Osteocyte (in vitro differentiated cells): ENCODE data around the gene PHACTR1. TPM values are rescaled to one million over a fixed set of nuclear protein-coding genes. Genes with fewer than 3 reads are reported as not detected.

Experiments
- DNase-seq: peaks from one replicate; pipeline ENCODE4 v3.0.0; 2021; ENCODE audit warnings: mixed read lengths; ENCODE audit not compliant: unreplicated experiment; ENCODE audit errors: extremely low spot score
- H3K27ac Mint-ChIP-seq: one replicate; pipeline ENCODE4 v1.8.0; 2021; ENCODE audit warnings: mild to moderate bottlenecking, mixed read lengths; ENCODE audit not compliant: unreplicated experiment
- H3K27me3 Mint-ChIP-seq: one replicate; pipeline ENCODE4 v1.8.0; 2021; ENCODE audit warnings: mixed read lengths; ENCODE audit not compliant: unreplicated experiment
- H3K36me3 Mint-ChIP-seq: one replicate; pipeline ENCODE4 v1.8.0; 2021; ENCODE audit warnings: mixed read lengths; ENCODE audit not compliant: unreplicated experiment
- H3K4me1 Mint-ChIP-seq: one replicate; pipeline ENCODE4 v1.8.0; 2021; ENCODE audit warnings: mixed read lengths; ENCODE audit not compliant: unreplicated experiment
- H3K4me3 Mint-ChIP-seq: one replicate; pipeline ENCODE4 v1.8.0; 2021; ENCODE audit warnings: mild to moderate bottlenecking, moderate library complexity, mixed read lengths; ENCODE audit not compliant: unreplicated experiment
- H3K9me3 Mint-ChIP-seq: one replicate; pipeline ENCODE4 v1.8.0; 2021; ENCODE audit warnings: mixed read lengths; ENCODE audit not compliant: unreplicated experiment
- total RNA-seq: library from RNA; stranded (reverse); gene quantifications from 2 replicates; pipeline ENCODE4 v1.2.1, GENCODE V29; 2021
- TF ChIP-seq, protein P1 (sequence below): fragments of 200-600 bp; sonication (generic); IDR thresholded peaks from 2 replicates; pipeline ENCODE4 v1.5.0; 2021; ENCODE audit warnings: antibody characterized with exemption, mild to moderate bottlenecking, moderate library complexity

The PHACTR1 gene
- total RNA-seq, 1 donor from 2014 or later, result 1.0 TPM

DNA sequence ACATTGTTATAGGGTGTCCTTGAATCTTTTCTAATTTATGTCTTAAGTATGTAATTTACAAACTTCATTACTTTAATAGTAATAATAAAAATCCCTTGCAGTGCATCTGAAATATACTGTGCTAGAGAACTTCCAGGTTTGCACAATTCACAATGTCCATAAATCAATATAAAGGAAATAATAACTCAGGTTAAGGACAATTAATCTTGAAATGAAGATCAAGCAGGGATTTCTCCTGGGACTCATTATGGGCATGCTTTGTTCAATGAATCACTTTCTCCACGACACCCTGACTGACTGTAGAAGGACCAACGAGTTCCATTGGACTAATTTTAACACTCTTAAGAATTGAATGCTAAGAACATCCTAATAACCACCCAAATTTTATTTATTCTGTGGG lies 110.0 kb downstream of the PHACTR1 start:
- no peak overlapping the region for H3K27ac Mint-ChIP-seq
- TF ChIP-seq, protein P1, sequence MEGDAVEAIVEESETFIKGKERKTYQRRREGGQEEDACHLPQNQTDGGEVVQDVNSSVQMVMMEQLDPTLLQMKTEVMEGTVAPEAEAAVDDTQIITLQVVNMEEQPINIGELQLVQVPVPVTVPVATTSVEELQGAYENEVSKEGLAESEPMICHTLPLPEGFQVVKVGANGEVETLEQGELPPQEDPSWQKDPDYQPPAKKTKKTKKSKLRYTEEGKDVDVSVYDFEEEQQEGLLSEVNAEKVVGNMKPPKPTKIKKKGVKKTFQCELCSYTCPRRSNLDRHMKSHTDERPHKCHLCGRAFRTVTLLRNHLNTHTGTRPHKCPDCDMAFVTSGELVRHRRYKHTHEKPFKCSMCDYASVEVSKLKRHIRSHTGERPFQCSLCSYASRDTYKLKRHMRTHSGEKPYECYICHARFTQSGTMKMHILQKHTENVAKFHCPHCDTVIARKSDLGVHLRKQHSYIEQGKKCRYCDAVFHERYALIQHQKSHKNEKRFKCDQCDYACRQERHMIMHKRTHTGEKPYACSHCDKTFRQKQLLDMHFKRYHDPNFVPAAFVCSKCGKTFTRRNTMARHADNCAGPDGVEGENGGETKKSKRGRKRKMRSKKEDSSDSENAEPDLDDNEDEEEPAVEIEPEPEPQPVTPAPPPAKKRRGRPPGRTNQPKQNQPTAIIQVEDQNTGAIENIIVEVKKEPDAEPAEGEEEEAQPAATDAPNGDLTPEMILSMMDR, result no peak
- DNase-seq, result no peak
- H3K4me3 Mint-ChIP-seq, result no peak overlapping the region
- H3K4me1 Mint-ChIP-seq, result no peaks in the 10 kb centered on the region
- H3K27me3 Mint-ChIP-seq, result peaks cover 2% of the 10 kb centered on the region
- H3K36me3 Mint-ChIP-seq, result no peaks in the 10 kb centered on the region
- H3K9me3 Mint-ChIP-seq, result no peaks in the 10 kb centered on the region

DNA sequence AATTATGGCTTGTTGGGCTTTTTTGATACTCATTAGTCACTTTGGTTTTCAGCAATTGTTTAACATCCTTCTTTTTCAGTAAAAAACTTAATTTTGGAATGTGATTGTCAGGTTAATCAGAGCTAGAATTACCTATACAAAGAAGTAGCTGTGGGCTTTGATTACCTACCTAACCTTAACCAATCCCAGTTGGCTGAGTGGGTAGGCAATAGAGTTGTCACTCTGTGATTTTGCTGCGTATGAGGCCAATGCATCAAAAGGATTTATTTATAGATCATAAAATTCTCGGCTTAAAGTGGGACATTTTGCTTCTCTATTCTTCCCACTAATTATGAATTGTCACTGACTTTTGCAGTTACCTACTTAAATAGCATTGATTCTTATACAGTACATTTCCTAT lies 111.4 kb downstream of the PHACTR1 start:
- Mint-ChIP-seq H3K27ac (no peak overlapping the region), H3K4me1 (no peaks in the 10 kb centered on the region), H3K36me3 (no peaks in the 10 kb centered on the region), H3K27me3 (peaks cover 2% of the 10 kb centered on the region), H3K4me3 (no peak overlapping the region), H3K9me3 (no peaks in the 10 kb centered on the region)
- TF ChIP-seq, protein P1, result no peak
- no peak for DNase-seq

DNA sequence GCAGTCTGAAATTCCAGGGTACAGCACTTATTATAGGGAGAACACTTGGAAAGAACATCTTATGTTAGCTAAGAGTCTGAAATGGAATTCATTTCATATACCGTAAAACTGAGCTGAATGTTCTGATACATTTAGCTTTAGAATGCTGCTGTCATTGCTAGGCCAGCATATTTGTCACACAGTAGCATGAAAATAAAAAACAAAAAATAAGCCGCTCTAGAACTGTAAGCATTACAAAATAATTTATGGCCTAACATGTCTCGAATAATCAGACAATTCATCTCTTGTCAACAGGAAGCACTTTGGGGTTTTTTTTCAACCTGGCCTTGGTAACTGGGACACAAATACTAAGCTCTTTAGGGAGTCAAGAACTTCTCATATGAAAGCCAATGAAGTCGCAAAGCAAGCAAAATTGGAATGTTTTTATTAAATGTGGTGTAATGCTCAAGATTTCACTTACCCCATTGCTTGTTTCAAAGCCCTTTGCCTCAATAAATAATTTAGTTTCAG lies 115.7 kb downstream of the PHACTR1 start:
- Mint-ChIP-seq H3K27me3 (peaks cover 6% of the 10 kb centered on the region), H3K36me3 (no peaks in the 10 kb centered on the region), H3K4me3 (no peak overlapping the region)

DNA sequence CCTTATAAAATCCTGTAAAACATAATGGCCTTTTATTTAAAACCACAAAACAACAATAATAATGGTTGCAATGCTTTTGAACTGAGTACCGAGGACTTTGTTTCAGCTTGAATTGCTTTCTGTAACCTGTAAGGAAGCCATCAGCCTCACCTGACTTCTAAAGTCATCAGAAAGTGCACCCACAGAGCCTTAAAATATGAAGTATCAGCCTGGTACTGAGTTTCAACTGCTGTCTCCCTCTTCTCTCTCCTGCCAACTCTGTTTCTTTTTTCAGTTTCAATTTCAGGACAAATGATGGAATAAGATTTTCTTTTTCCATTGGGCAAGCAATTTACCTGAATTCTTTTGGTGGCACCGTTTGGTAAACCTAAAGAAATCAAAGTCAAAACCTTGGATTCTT lies 119.4 kb downstream of the PHACTR1 start:
- no peaks in the 10 kb centered on the region for H3K9me3 Mint-ChIP-seq
- no peaks in the 10 kb centered on the region for H3K4me1 Mint-ChIP-seq
- DNase-seq, result no peak
- H3K36me3 Mint-ChIP-seq, result no peaks in the 10 kb centered on the region
- TF ChIP-seq, protein P1, result no peak
- no peak overlapping the region for H3K4me3 Mint-ChIP-seq
- H3K27me3 Mint-ChIP-seq, result peaks cover 6% of the 10 kb centered on the region
- no peak overlapping the region for H3K27ac Mint-ChIP-seq

More for the DNA sequence above, 115.7 kb downstream of the PHACTR1 start:
- Mint-ChIP-seq H3K4me1 (no peaks in the 10 kb centered on the region), H3K27ac (no peak overlapping the region), H3K9me3 (no peaks in the 10 kb centered on the region)
- TF ChIP-seq, protein P1, result no peak
- no peak for DNase-seq

DNA sequence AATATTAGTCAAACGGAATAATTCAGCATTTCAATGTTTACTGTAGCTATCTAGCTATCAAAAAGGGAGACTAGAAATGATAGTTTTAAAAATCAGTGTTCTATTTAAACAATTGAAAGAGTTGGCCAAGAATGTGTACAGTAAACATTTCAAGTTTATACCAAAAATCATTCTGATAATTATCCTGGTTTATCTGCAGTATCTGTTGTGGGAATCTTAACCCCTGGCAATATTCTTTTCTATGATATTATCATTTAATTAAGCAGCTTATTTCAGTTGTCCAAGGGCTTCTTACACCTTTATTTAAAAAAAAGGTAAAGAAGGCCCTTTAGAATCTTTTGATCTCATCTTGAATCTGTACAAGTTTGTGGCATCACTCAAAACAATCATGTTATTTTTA lies 125.1 kb downstream of the PHACTR1 start:
- Mint-ChIP-seq H3K9me3 (no peaks in the 10 kb centered on the region), H3K4me1 (no peaks in the 10 kb centered on the region), H3K27me3 (peaks cover 4% of the 10 kb centered on the region), H3K36me3 (no peaks in the 10 kb centered on the region), H3K4me3 (no peak overlapping the region), H3K27ac (no peak overlapping the region)
- DNase-seq, result no peak
- TF ChIP-seq, protein P1, result no peak
